ENCODE results near the gene ZNF532.

GRCh38 chr18:58911241-58911640, 46.6 kb downstream of the ZNF532 start:
- TF ChIP-seq, protein P1, sequence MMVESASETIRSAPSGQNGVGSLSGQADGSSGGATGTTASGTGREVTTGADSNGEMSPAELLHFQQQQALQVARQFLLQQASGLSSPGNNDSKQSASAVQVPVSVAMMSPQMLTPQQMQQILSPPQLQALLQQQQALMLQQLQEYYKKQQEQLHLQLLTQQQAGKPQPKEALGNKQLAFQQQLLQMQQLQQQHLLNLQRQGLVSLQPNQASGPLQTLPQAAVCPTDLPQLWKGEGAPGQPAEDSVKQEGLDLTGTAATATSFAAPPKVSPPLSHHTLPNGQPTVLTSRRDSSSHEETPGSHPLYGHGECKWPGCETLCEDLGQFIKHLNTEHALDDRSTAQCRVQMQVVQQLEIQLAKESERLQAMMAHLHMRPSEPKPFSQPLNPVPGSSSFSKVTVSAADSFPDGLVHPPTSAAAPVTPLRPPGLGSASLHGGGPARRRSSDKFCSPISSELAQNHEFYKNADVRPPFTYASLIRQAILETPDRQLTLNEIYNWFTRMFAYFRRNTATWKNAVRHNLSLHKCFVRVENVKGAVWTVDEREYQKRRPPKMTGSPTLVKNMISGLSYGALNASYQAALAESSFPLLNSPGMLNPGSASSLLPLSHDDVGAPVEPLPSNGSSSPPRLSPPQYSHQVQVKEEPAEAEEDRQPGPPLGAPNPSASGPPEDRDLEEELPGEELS (CRISPR knock-in tag; IDR thresholded peaks at IDR 0.05; ENCODE audit: borderline replicate concordance), result no peak
- no peak for TF ChIP-seq GTF2F1 (IDR thresholded peaks at IDR 0.05; ENCODE audit: low read depth, low read length)
- TF ChIP-seq EP300 (IDR thresholded peaks at IDR 0.05; ENCODE audit: low read length), result no peak
- TF ChIP-seq SP1 (CRISPR knock-in tag; IDR thresholded peaks at IDR 0.05), result no peak
- no peak for TF ChIP-seq NR3C1 (CRISPR knock-in tag; IDR thresholded peaks at IDR 0.05)
- no peak for TF ChIP-seq CREB5 (CRISPR knock-in tag; IDR thresholded peaks at IDR 0.05)
- no peak for TF ChIP-seq ZBTB26 (CRISPR knock-in tag; IDR thresholded peaks at IDR 0.05)
- TF ChIP-seq NFRKB (IDR thresholded peaks at IDR 0.05; ENCODE audit: low read depth), result no peak
- TF ChIP-seq ZNF586 (CRISPR knock-in tag; conservative IDR thresholded peaks at IDR 0.05), result no peak
- TF ChIP-seq, protein P2, sequence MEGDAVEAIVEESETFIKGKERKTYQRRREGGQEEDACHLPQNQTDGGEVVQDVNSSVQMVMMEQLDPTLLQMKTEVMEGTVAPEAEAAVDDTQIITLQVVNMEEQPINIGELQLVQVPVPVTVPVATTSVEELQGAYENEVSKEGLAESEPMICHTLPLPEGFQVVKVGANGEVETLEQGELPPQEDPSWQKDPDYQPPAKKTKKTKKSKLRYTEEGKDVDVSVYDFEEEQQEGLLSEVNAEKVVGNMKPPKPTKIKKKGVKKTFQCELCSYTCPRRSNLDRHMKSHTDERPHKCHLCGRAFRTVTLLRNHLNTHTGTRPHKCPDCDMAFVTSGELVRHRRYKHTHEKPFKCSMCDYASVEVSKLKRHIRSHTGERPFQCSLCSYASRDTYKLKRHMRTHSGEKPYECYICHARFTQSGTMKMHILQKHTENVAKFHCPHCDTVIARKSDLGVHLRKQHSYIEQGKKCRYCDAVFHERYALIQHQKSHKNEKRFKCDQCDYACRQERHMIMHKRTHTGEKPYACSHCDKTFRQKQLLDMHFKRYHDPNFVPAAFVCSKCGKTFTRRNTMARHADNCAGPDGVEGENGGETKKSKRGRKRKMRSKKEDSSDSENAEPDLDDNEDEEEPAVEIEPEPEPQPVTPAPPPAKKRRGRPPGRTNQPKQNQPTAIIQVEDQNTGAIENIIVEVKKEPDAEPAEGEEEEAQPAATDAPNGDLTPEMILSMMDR (IDR thresholded peaks at IDR 0.05 in 2 of 3, conservative IDR thresholded peaks at IDR 0.05 in 1 of 3; ENCODE audit: insufficient read depth in 2 of 3, low read depth in 1 of 3, low read length in 3 of 3), result no peak
- TF ChIP-seq FOXK2 (conservative IDR thresholded peaks at IDR 0.05 in 1 of 2, IDR thresholded peaks at IDR 0.05 in 1 of 2; ENCODE audit: low read depth in 2 of 2), result no peak
- TF ChIP-seq, protein P3, sequence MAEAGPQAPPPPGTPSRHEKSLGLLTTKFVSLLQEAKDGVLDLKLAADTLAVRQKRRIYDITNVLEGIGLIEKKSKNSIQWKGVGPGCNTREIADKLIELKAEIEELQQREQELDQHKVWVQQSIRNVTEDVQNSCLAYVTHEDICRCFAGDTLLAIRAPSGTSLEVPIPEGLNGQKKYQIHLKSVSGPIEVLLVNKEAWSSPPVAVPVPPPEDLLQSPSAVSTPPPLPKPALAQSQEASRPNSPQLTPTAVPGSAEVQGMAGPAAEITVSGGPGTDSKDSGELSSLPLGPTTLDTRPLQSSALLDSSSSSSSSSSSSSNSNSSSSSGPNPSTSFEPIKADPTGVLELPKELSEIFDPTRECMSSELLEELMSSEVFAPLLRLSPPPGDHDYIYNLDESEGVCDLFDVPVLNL (CRISPR knock-in tag; IDR thresholded peaks at IDR 0.05; ENCODE audit: low read depth), result no peak
- TF ChIP-seq SP2 (IDR thresholded peaks at IDR 0.05; ENCODE audit: extremely low read depth, low read depth, low read length, poor library complexity, severe bottlenecking), result no peak
- TF ChIP-seq, protein P4, sequence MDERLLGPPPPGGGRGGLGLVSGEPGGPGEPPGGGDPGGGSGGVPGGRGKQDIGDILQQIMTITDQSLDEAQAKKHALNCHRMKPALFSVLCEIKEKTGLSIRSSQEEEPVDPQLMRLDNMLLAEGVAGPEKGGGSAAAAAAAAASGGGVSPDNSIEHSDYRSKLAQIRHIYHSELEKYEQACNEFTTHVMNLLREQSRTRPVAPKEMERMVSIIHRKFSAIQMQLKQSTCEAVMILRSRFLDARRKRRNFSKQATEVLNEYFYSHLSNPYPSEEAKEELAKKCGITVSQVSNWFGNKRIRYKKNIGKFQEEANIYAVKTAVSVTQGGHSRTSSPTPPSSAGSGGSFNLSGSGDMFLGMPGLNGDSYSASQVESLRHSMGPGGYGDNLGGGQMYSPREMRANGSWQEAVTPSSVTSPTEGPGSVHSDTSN (CRISPR knock-in tag; IDR thresholded peaks at IDR 0.05; ENCODE audit: low read depth), result no peak
- TF ChIP-seq, protein P4 (tag; conservative IDR thresholded peaks at IDR 0.05; ENCODE audit: low read depth), result no peak
